ENCODE results near the gene ALDH1A1. TPM values are rescaled to one million over a fixed set of nuclear protein-coding genes. Genes with fewer than 3 reads are reported as not detected.

The ALDH1A1 gene
- total and polyA plus RNA-seq, 7 experiments from 2014 or later: 1.0 to 11.9 (median 2.0) TPM; not detected in 3

- H3K27ac ChIP-seq (ENCODE audit: low read depth, low read length): no peak overlapping the region
- DNase-seq: no peak
- Mint-ChIP-seq H3K27me3 (peaks cover 0 to 21% (median 12%) of the 10 kb centered on the region in 5 donors), H3K36me3 (no peaks in the 10 kb centered on the region), H3K4me3 (no peak overlapping the region), H3K4me1 (no peaks in the 10 kb centered on the region), H3K27ac (no peak overlapping the region), H3K9me3 (peaks cover 3 to 27% (median 10%) of the 10 kb centered on the region in 11 donors)
- no peak overlapping the region for H3K4me3 ChIP-seq (ENCODE audit: low read length)
- no peaks in the 10 kb centered on the region for H3K4me1 ChIP-seq (ENCODE audit: control insufficient read depth in 2 of 2, insufficient read depth in 2 of 2, low read length in 2 of 2)
- no peaks in the 10 kb centered on the region for H3K27me3 ChIP-seq (ENCODE audit: control insufficient read depth in 2 of 2, insufficient read depth in 2 of 2, low read length in 2 of 2)
- H3K36me3 ChIP-seq (ENCODE audit: control insufficient read depth in 2 of 3, insufficient read depth in 3 of 3, low read length in 3 of 3): no peaks in the 10 kb centered on the region
- ChIA-PET POLR2A (no interaction called here), CTCF (interaction anchor here (0.6 kb wide), 1 partner anchor 666 kb away, joined by 3 read pairs; no protein-coding TSS in a partner anchor)
- intact Hi-C loops (cut with micrococcal nuclease): no loop called here
- ATAC-seq: no peak
- H3K9me3 ChIP-seq (ENCODE audit: control insufficient read depth in 2 of 3, low read length in 3 of 3): no peaks in the 10 kb centered on the region
These were observed 7.6 kb upstream of the ALDH1A1 start for GRCh38 chr9:72960446-72960845.

GRCh38 chr9:72958485-72959281, 5.8 kb upstream of the ALDH1A1 start:
- ChIA-PET POLR2A (no interaction called here), CTCF (no interaction called here)
- Mint-ChIP-seq H3K36me3 (no peaks in the 10 kb centered on the region), H3K27ac (no peak overlapping the region), H3K9me3 (peaks cover 3 to 26% (median 10%) of the 10 kb centered on the region in 11 donors), H3K27me3 (peaks cover 0 to 28% (median 13%) of the 10 kb centered on the region in 5 donors), H3K4me1 (peaks cover 0 to 2% (median 0%) of the 10 kb centered on the region in 7 donors), H3K4me3 (no peak overlapping the region)
- intact Hi-C loops (cut with micrococcal nuclease): no loop called here
- Histone ChIP-seq H3K36me3 (ENCODE audit: control insufficient read depth in 2 of 3, insufficient read depth in 3 of 3, low read length in 3 of 3) (no peaks in the 10 kb centered on the region), H3K27ac (ENCODE audit: low read depth, low read length) (no peak overlapping the region), H3K4me3 (ENCODE audit: low read length) (no peak overlapping the region), H3K9me3 (ENCODE audit: control insufficient read depth in 2 of 3, low read length in 3 of 3) (no peaks in the 10 kb centered on the region), H3K4me1 (ENCODE audit: control insufficient read depth in 2 of 2, insufficient read depth in 2 of 2, low read length in 2 of 2) (no peaks in the 10 kb centered on the region), H3K27me3 (ENCODE audit: control insufficient read depth in 2 of 2, insufficient read depth in 2 of 2, low read length in 2 of 2) (no peaks in the 10 kb centered on the region)
- DNase-seq (no peak), ATAC-seq (no peak)

DNA sequence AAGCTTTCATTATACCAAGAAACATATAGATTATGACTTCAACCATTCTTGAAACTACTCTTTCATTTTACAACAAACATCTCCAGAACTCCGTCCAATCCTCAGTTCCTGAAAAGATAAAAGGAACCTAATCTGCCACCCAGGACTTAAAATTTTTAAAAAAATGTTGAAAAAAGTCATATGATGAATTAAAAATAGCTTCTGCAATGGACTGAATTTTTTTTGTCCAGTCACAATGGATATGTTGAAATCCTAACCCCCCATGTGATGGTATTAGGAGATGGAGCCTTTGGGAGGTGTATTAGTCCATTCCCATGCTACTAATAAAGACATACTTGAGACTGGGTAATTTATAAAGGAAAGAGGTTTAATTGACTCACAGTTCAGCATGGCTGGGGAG, 2.7 kb upstream of the ALDH1A1 start:
- H3K27ac Mint-ChIP-seq: no peak overlapping the region
- CTCF ChIA-PET: no interaction called here
- no peak for DNase-seq
- no peaks in the 10 kb centered on the region for H3K36me3 Mint-ChIP-seq
- no peak overlapping the region for H3K4me3 Mint-ChIP-seq
- H3K36me3 ChIP-seq (ENCODE audit: control insufficient read depth in 2 of 3, insufficient read depth in 3 of 3, low read length in 3 of 3): no peaks in the 10 kb centered on the region
- peaks cover 14 to 37% (median 23%) of the 10 kb centered on the region in 5 donors for H3K27me3 Mint-ChIP-seq
- intact Hi-C loops (cut with micrococcal nuclease): no loop called here
- H3K27ac ChIP-seq (ENCODE audit: low read depth, low read length): no peak overlapping the region
- H3K4me1 ChIP-seq (ENCODE audit: control insufficient read depth in 2 of 2, insufficient read depth in 2 of 2, low read length in 2 of 2): peaks cover 0 to 6% of the 10 kb centered on the region in 2 donors
- no peak for ATAC-seq
- no peaks in the 10 kb centered on the region for H3K9me3 ChIP-seq (ENCODE audit: control insufficient read depth in 2 of 3, low read length in 3 of 3)
- H3K9me3 Mint-ChIP-seq: peaks cover 0 to 16% (median 5%) of the 10 kb centered on the region in 11 donors
- POLR2A ChIA-PET: no interaction called here
- H3K4me3 ChIP-seq (ENCODE audit: low read length): no peak overlapping the region
- peaks cover 0 to 17% (median 5%) of the 10 kb centered on the region in 7 donors for H3K4me1 Mint-ChIP-seq
- H3K27me3 ChIP-seq (ENCODE audit: control insufficient read depth in 2 of 2, insufficient read depth in 2 of 2, low read length in 2 of 2): no peaks in the 10 kb centered on the region

GRCh38 chr9:72955126-72955455, 2.2 kb upstream of the ALDH1A1 start:
- DNase-seq (no peak), ATAC-seq (no peak)
- Histone ChIP-seq H3K4me3 (ENCODE audit: low read length) (no peak overlapping the region), H3K27ac (ENCODE audit: low read depth, low read length) (no peak overlapping the region), H3K27me3 (ENCODE audit: control insufficient read depth in 2 of 2, insufficient read depth in 2 of 2, low read length in 2 of 2) (no peaks in the 10 kb centered on the region), H3K36me3 (ENCODE audit: control insufficient read depth in 2 of 3, insufficient read depth in 3 of 3, low read length in 3 of 3) (no peaks in the 10 kb centered on the region), H3K4me1 (ENCODE audit: control insufficient read depth in 2 of 2, insufficient read depth in 2 of 2, low read length in 2 of 2) (peaks cover 0 to 6% of the 10 kb centered on the region in 2 donors), H3K9me3 (ENCODE audit: control insufficient read depth in 2 of 3, low read length in 3 of 3) (no peaks in the 10 kb centered on the region)
- Mint-ChIP-seq H3K9me3 (peaks cover 0 to 16% (median 5%) of the 10 kb centered on the region in 11 donors), H3K4me3 (no peak overlapping the region), H3K27ac (no peak overlapping the region), H3K27me3 (peaks cover 16 to 37% (median 23%) of the 10 kb centered on the region in 5 donors), H3K36me3 (no peaks in the 10 kb centered on the region), H3K4me1 (peaks cover 0 to 17% (median 5%) of the 10 kb centered on the region in 7 donors)
- intact Hi-C loops (cut with micrococcal nuclease): no loop called here
- CTCF ChIA-PET: no interaction called here
- POLR2A ChIA-PET: no interaction called here

GRCh38 chr9:72954431-72955125, 1.7 kb upstream of the ALDH1A1 start:
- DNase-seq: no peak
- intact Hi-C loops (cut with micrococcal nuclease): no loop called here
- Histone ChIP-seq H3K9me3 (ENCODE audit: control insufficient read depth in 2 of 3, low read length in 3 of 3) (no peaks in the 10 kb centered on the region), H3K4me1 (ENCODE audit: control insufficient read depth in 2 of 2, insufficient read depth in 2 of 2, low read length in 2 of 2) (peaks cover 0 to 6% of the 10 kb centered on the region in 2 donors), H3K27ac (ENCODE audit: low read depth, low read length) (no peak overlapping the region), H3K27me3 (ENCODE audit: control insufficient read depth in 2 of 2, insufficient read depth in 2 of 2, low read length in 2 of 2) (no peaks in the 10 kb centered on the region), H3K4me3 (ENCODE audit: low read length) (no peak overlapping the region), H3K36me3 (ENCODE audit: control insufficient read depth in 2 of 3, insufficient read depth in 3 of 3, low read length in 3 of 3) (no peaks in the 10 kb centered on the region)
- ATAC-seq: no peak
- CTCF ChIA-PET: no interaction called here
- POLR2A ChIA-PET: no interaction called here
- H3K27ac Mint-ChIP-seq: no peak overlapping the region
- H3K4me3 Mint-ChIP-seq: no peak overlapping the region
- H3K27me3 Mint-ChIP-seq: peaks cover 21 to 37% (median 25%) of the 10 kb centered on the region in 5 donors
- no peaks in the 10 kb centered on the region for H3K36me3 Mint-ChIP-seq
- H3K9me3 Mint-ChIP-seq: peaks cover 0 to 15% (median 4%) of the 10 kb centered on the region in 11 donors
- peaks cover 0 to 17% (median 5%) of the 10 kb centered on the region in 7 donors for H3K4me1 Mint-ChIP-seq

GRCh38 chr9:72952381-72952690, 517 bp downstream of the ALDH1A1 start:
- Mint-ChIP-seq H3K27me3 (peaks cover 31 to 41% (median 35%) of the 10 kb centered on the region in 5 donors), H3K9me3 (peaks cover 0 to 4% (median 0%) of the 10 kb centered on the region in 11 donors), H3K4me3 (peak overlapping the region in 1 of 10 donors; percentile 13), H3K27ac (no peak overlapping the region), H3K4me1 (peaks cover 0 to 17% (median 5%) of the 10 kb centered on the region in 7 donors), H3K36me3 (no peaks in the 10 kb centered on the region)
- no peaks in the 10 kb centered on the region for H3K9me3 ChIP-seq (ENCODE audit: control insufficient read depth in 2 of 3, low read length in 3 of 3)
- H3K36me3 ChIP-seq (ENCODE audit: control insufficient read depth in 2 of 3, insufficient read depth in 3 of 3, low read length in 3 of 3): no peaks in the 10 kb centered on the region
- ATAC-seq (no peak), DNase-seq (no peak)
- H3K4me1 ChIP-seq (ENCODE audit: control insufficient read depth in 2 of 2, insufficient read depth in 2 of 2, low read length in 2 of 2): peaks cover 0 to 6% of the 10 kb centered on the region in 2 donors
- H3K4me3 ChIP-seq (ENCODE audit: low read length): no peak overlapping the region
- POLR2A ChIA-PET: no interaction called here
- H3K27ac ChIP-seq (ENCODE audit: low read depth, low read length): no peak overlapping the region
- H3K27me3 ChIP-seq (ENCODE audit: control insufficient read depth in 2 of 2, insufficient read depth in 2 of 2, low read length in 2 of 2): peaks cover 0 to 3% of the 10 kb centered on the region in 2 donors
- CTCF ChIA-PET: no interaction called here
- intact Hi-C loops (cut with micrococcal nuclease): no loop called here
